ENCODE results near the gene ANKS4B.
"Not testable (repeated sequence)": the region's sequence is repeated elsewhere in the genome, so short reads cannot be mapped to it uniquely, and the experiment has no call there.

ANKS4B gene

DNA sequence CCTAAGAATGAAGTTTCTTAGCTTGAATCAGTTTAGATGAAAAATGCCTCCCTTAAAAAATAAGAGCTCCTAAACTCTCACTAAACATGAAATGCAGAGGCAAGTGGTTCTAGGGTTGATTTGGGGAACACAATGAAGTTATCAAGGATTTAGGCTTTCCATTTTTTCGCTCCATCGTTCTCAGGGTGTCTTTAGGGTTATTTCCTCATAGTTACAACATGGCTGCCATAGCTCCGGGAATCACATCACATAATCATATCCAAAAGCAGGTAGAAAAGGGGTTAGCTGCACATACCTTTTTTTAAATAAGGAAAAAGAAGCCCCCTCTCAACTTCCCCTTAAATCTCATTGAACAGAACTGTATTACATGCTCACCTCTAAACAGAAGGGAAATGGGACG, 43.5 kb upstream of the ANKS4B start:
- no peak for DNase-seq (ENCODE audit: low read depth)
- no peak overlapping the region for H3K4me3 ChIP-seq (ENCODE audit: low read length)
- TF ChIP-seq, protein P1, sequence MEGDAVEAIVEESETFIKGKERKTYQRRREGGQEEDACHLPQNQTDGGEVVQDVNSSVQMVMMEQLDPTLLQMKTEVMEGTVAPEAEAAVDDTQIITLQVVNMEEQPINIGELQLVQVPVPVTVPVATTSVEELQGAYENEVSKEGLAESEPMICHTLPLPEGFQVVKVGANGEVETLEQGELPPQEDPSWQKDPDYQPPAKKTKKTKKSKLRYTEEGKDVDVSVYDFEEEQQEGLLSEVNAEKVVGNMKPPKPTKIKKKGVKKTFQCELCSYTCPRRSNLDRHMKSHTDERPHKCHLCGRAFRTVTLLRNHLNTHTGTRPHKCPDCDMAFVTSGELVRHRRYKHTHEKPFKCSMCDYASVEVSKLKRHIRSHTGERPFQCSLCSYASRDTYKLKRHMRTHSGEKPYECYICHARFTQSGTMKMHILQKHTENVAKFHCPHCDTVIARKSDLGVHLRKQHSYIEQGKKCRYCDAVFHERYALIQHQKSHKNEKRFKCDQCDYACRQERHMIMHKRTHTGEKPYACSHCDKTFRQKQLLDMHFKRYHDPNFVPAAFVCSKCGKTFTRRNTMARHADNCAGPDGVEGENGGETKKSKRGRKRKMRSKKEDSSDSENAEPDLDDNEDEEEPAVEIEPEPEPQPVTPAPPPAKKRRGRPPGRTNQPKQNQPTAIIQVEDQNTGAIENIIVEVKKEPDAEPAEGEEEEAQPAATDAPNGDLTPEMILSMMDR (conservative IDR thresholded peaks at IDR 0.05; ENCODE audit: low read length): no peak

DNA sequence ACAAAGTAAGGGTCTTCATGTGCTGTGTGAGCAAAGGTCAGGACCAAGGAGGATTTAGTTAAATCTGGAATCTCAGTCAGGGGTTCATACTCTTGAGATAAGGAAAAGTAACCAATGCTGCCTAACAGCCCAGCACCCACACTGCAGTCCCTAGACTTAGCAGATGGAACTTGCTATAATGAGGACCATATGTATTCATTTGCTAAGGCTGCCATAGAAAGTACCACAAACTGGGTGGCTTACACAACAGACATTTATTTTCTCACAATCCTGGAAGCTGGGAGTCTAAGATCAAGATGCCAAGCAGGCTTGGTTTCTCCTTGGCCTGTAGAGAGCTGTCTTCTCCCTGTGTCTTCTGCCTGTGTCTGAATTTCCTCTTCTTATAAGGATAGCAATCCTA, 42.9 kb upstream of the ANKS4B start:
- peak; percentile 91 for DNase-seq (ENCODE audit: low read depth)
- no peak overlapping the region for H3K4me3 ChIP-seq (ENCODE audit: low read length)
- TF ChIP-seq, protein P1 (conservative IDR thresholded peaks at IDR 0.05; ENCODE audit: low read length): no peak

DNA sequence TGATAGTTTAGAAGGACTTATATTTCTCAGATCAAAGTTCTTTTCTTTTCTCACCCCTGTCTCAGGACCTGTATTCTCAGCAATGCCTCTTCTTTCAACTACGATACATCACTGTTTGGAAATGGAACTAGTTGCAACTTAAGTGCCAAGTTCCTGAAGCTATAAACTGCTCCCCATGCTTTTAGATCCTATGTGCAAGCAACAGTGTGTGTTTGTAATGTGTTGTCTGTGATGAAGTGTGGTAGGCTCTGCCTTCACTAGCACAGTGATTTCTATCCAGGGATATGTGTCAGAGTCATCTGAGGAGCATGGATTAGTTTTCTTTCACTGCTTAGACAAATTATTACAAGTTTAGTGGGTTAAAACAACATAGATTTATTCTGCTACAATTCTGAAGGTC, 40.5 kb upstream of the ANKS4B start:
- TF ChIP-seq, protein P1 (conservative IDR thresholded peaks at IDR 0.05; ENCODE audit: low read length): no peak
- DNase-seq (ENCODE audit: low read depth): no peak
- no peak overlapping the region for H3K4me3 ChIP-seq (ENCODE audit: low read length)

DNA sequence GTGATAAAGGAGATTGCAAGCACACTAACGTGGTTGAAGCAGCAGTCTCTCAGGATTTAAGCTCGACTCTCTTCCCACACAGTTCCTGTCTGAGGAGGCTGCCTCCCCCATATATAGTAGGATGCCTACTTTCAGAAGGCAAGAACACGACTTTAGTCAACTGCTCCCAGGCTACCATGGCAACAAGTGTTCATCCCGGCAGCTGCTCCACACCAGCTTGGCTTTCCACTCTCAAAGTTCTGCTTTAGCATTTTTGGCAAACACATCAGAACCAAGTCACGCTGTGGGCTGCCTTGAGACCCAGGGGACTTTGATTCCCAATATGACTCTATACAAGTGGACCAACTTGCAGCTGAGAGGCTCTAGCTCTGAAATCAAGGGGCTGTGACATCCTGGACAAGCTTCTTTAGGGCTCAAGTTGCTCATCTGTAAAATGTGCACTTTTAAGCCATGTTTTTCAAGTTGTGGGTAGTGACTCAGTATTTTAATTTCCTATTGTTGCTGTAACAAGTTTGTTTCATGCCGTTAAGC, 38.7 kb upstream of the ANKS4B start:
- DNase-seq (ENCODE audit: low read depth): peak; percentile 30
- TF ChIP-seq, protein P1 (conservative IDR thresholded peaks at IDR 0.05; ENCODE audit: low read length): no peak
- H3K4me3 ChIP-seq (ENCODE audit: low read length): no peak overlapping the region

DNA sequence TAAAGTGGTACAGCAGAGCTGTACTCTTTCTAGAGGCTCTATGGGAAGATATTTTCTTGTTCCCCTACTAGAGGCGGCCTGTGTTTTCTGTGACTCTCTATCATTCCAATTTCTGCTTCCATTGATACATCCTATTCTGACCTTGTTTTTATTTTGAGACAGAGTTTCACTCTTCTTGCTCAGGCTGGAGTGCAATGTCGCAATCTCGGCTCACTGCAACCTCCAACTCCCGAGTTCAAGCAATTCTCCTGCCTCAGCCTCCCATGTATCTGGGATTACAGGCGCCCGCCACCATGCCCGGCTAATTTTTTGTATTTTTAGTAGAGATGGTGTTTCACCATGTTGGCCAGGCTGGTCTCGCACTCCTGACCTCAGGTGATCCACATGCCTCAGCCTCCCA, 38.2 kb upstream of the ANKS4B start:
- not testable (repeated sequence) for DNase-seq (ENCODE audit: low read depth)

DNA sequence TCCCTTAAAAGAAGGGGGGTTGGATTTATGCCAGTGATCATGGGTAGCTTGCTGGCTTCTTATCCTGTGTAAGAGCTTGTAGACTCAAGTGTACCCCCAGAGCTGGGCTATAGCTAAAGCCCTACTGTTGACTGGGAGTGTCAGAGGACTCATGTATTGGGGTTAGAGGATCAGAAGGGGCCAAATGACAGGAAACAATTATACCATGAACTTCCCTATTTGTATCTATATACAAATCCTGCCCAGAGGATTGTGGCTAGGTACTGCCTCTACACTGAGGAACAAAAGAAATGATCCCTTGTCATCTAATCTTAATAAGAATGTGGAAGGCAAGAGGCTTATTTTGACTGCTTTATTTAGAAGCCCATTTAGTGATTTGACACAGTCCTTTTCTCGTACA, 36.4 kb upstream of the ANKS4B start:
- no peak overlapping the region for H3K4me3 ChIP-seq (ENCODE audit: low read length)
- no peak for DNase-seq (ENCODE audit: low read depth)
- TF ChIP-seq, protein P1 (conservative IDR thresholded peaks at IDR 0.05; ENCODE audit: low read length): no peak

More for the DNA sequence above, 38.2 kb upstream of the ANKS4B start:
- H3K4me3 ChIP-seq (ENCODE audit: low read length): not testable (repeated sequence)

DNA sequence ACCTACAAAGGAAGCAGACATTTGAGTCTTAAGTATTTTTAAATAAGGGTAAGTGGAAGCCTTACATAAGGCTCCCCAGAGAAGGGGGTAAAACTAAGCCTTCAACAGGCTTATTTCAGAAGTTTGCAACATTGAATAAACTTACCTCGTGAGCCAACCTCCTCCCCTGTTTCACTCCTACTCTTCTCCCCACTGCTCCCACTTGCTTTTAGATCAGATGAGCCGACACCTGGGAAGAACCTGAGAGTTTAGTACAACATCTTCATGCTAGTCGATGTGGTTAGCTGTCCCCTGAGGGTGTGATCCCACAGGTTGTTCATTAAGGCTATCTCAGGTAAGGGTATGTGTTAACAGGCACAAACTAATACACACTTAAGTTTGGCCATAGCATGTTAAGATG, 35.9 kb upstream of the ANKS4B start:
- TF ChIP-seq, protein P1 (conservative IDR thresholded peaks at IDR 0.05; ENCODE audit: low read length): no peak
- DNase-seq (ENCODE audit: low read depth): no peak
- no peak overlapping the region for H3K4me3 ChIP-seq (ENCODE audit: low read length)

Data from AG10803 (cell line).